Suprapubic skin (tissue), 3 donors: Measurements from ENCODE around the gene EPC1.

Source experiments
- EP300 ChIP-seq: sonication (generic); formaldehyde crosslinking; IDR thresholded peaks from one replicate; pipeline ENCODE4 v1.6.1; 2017; ENCODE audit warnings: antibody characterized with exemption
- POLR2A ChIP-seq, 2 donors: fragments of 450-650 bp; IDR thresholded peaks; one replicate each; pipeline ENCODE4 v1.6.1; 2017; ENCODE audit warnings: antibody characterized with exemption in 2 of 2, mild to moderate bottlenecking in 2 of 2, moderate library complexity in 2 of 2
- TF ChIP-seq, protein P1 (sequence below), 2 donors: fragments of 200-600 bp in 1 of 2; fragments of 450-650 bp in 1 of 2; sonication (generic) in 1 of 2; IDR thresholded peaks; one replicate each; pipeline ENCODE4 v1.5.1; 2016 to 2019; ENCODE audit warnings: antibody characterized with exemption in 2 of 2, mild to moderate bottlenecking in 1 of 2, moderate library complexity in 1 of 2

DNA sequence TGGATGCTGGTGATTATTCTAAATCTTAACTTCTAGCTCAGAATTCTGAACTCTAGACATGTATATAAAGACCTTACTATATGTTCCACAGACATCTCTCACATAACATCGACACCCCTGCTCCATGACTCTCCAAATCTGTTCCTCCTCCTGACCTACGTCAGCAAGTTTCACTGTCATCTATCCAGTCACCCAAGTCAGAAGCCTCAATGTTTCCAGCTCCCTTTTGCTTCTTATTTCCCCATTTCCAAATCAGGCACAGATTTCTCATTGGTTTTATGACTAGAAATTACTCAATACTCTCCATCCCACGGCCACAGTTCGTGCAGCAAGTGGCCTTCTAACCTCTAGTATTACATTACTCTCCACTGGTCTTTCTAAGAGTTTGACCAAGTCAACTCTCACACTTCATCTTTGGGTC, 28.5 kb downstream of the EPC1 start:
- TF ChIP-seq, protein P1, sequence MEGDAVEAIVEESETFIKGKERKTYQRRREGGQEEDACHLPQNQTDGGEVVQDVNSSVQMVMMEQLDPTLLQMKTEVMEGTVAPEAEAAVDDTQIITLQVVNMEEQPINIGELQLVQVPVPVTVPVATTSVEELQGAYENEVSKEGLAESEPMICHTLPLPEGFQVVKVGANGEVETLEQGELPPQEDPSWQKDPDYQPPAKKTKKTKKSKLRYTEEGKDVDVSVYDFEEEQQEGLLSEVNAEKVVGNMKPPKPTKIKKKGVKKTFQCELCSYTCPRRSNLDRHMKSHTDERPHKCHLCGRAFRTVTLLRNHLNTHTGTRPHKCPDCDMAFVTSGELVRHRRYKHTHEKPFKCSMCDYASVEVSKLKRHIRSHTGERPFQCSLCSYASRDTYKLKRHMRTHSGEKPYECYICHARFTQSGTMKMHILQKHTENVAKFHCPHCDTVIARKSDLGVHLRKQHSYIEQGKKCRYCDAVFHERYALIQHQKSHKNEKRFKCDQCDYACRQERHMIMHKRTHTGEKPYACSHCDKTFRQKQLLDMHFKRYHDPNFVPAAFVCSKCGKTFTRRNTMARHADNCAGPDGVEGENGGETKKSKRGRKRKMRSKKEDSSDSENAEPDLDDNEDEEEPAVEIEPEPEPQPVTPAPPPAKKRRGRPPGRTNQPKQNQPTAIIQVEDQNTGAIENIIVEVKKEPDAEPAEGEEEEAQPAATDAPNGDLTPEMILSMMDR (IDR thresholded peaks at IDR 0.05): no peak
- TF ChIP-seq EP300 (no peak), POLR2A (IDR thresholded peaks at IDR 0.05) (no peak)
